WTC11 (cell line): ENCODE data around the gene C4orf33. TPM values are rescaled to one million over a fixed set of nuclear protein-coding genes. Genes with fewer than 3 reads are reported as not detected.

Experiments used
- ATAC-seq: fragments of 200-7000 bp; cut with Tn5 transposase; 2 replicates; pipeline ENCODE4 v1.10.0; 2021; ENCODE audit warnings: mild to moderate bottlenecking, moderate library complexity
- CTCF ChIA-PET: fragments of 300-600 bp; sonication (Branson Sonifier 250); formaldehyde crosslinking; loops from one replicate; lab custom pipeline; 2021; ENCODE audit warnings: antibody characterized with exemption; lab: Charles Lee
- POLR2A ChIA-PET: fragments of 350-600 bp; sonication (Branson Sonifier 250); formaldehyde crosslinking; loops from one replicate; lab custom pipeline; 2021; ENCODE audit warnings: antibody characterized with exemption; lab: Charles Lee
- DNase-seq: peaks from one replicate; pipeline ENCODE4 v3.0.0; 2021; ENCODE audit warnings: low spot score
- H3K27ac Mint-ChIP-seq: 2 replicates; pipeline ENCODE4 v1.8.0; 2021; ENCODE audit warnings: mixed read lengths
- H3K27me3 Mint-ChIP-seq: 2 replicates; pipeline ENCODE4 v1.8.0; 2021; ENCODE audit warnings: low read depth, mild to moderate bottlenecking, moderate library complexity, mixed read lengths
- H3K36me3 Mint-ChIP-seq: 2 replicates; pipeline ENCODE4 v1.8.0; 2021; ENCODE audit warnings: mixed read lengths
- H3K4me1 Mint-ChIP-seq: 2 replicates; pipeline ENCODE4 v1.8.0; 2022; ENCODE audit warnings: mixed read lengths
- H3K4me3 Mint-ChIP-seq: 2 replicates; pipeline ENCODE4 v1.8.0; 2021; ENCODE audit warnings: mild to moderate bottlenecking, moderate library complexity, mixed read lengths
- H3K9me3 Mint-ChIP-seq: 2 replicates; pipeline ENCODE4 v1.8.0; 2021; ENCODE audit warnings: mixed read lengths
- ARID4B ChIP-seq: sonication (generic); formaldehyde crosslinking; IDR thresholded peaks from 2 replicates; pipeline ENCODE4 v1.8.0; 2023; ENCODE audit warnings: missing genetic modification reagents, mild to moderate bottlenecking, borderline replicate concordance
- CTCF ChIP-seq: fragments of 200-600 bp; IDR thresholded peaks from 2 replicates; pipeline ENCODE4 v1.8.0; 2022; ENCODE audit warnings: antibody characterized with exemption
- FOXJ3 ChIP-seq: sonication (generic); formaldehyde crosslinking; IDR thresholded peaks from 2 replicates; pipeline ENCODE4 v1.9.0; 2021; ENCODE audit warnings: missing genetic modification reagents, mild to moderate bottlenecking, borderline replicate concordance
- FOXP1 ChIP-seq: sonication (generic); formaldehyde crosslinking; IDR thresholded peaks from 2 replicates; pipeline ENCODE4 v1.8.0; 2022; ENCODE audit warnings: missing genetic modification reagents, mild to moderate bottlenecking, moderate library complexity, borderline replicate concordance
- JUN ChIP-seq: sonication (generic); formaldehyde crosslinking; IDR thresholded peaks from 2 replicates; pipeline ENCODE4 v1.8.0; 2023; ENCODE audit warnings: mild to moderate bottlenecking, missing genetic modification reagents
- NFE2L1 ChIP-seq: sonication (generic); formaldehyde crosslinking; IDR thresholded peaks from 2 replicates; pipeline ENCODE4 v1.8.1; 2023; ENCODE audit warnings: missing genetic modification reagents
- NFYB ChIP-seq: sonication (generic); formaldehyde crosslinking; conservative IDR thresholded peaks from 2 replicates; pipeline ENCODE4 v1.8.0; 2022; ENCODE audit warnings: low read depth, missing genetic modification reagents
- NR1H2 ChIP-seq: sonication (generic); formaldehyde crosslinking; IDR thresholded peaks from 2 replicates; pipeline ENCODE4 v1.9.0; 2021; ENCODE audit warnings: mild to moderate bottlenecking, moderate library complexity, missing genetic modification reagents
- NR3C1 ChIP-seq: sonication (generic); formaldehyde crosslinking; conservative IDR thresholded peaks from 2 replicates; pipeline ENCODE4 v1.8.1; 2023; ENCODE audit warnings: low read depth, mild to moderate bottlenecking, missing genetic modification reagents
- PRDM15 ChIP-seq: sonication (generic); formaldehyde crosslinking; IDR thresholded peaks from 2 replicates; pipeline ENCODE4 v1.8.0; 2022; ENCODE audit warnings: missing genetic modification reagents
- ZNF121 ChIP-seq: sonication (generic); formaldehyde crosslinking; IDR thresholded peaks from 2 replicates; pipeline ENCODE4 v1.8.0; 2023; ENCODE audit warnings: missing genetic modification reagents
- ZNF232 ChIP-seq: sonication (generic); formaldehyde crosslinking; IDR thresholded peaks from 2 replicates; pipeline ENCODE4 v1.8.0; 2022; ENCODE audit warnings: mild to moderate bottlenecking, missing genetic modification reagents
- ZNF281 ChIP-seq: sonication (generic); formaldehyde crosslinking; IDR thresholded peaks from 2 replicates; pipeline ENCODE4 v1.8.0; 2023; ENCODE audit warnings: mild to moderate bottlenecking, missing genetic modification reagents
- ZNF671 ChIP-seq: fragments of 250-450 bp; sonication (Bioruptor Pico); IDR thresholded peaks from 2 replicates; pipeline ENCODE4 v1.8.0; 2021; ENCODE audit warnings: mild to moderate bottlenecking
- ZSCAN18 ChIP-seq: fragments of 250-450 bp; sonication (Bioruptor Pico); IDR thresholded peaks from 2 replicates; pipeline ENCODE4 v2.1.2; 2022; ENCODE audit warnings: mild to moderate bottlenecking, moderate library complexity
- total RNA-seq: library from RNA; stranded (reverse); gene quantifications from 3 replicates; pipeline ENCODE4 v1.2.3, GENCODE V29; 2021

The C4orf33 gene
- total RNA-seq, 1 experiment from 2014 or later = 6.9 TPM

GRCh38 chr4:129163427-129163826, 67.5 kb downstream of the C4orf33 start:
- no peaks in the 10 kb centered on the region for H3K36me3 Mint-ChIP-seq
- TF ChIP-seq ZNF281 (CRISPR knock-in tag) = no peak
- peaks cover 13% of the 10 kb centered on the region; the same call in 1 of the 2 replicates for H3K4me1 Mint-ChIP-seq
- ATAC-seq (no peak), DNase-seq (no peak)
- ChIA-PET CTCF (no interaction called here), POLR2A (no interaction called here)
- no peaks in the 10 kb centered on the region for H3K27me3 Mint-ChIP-seq
- H3K9me3 Mint-ChIP-seq = no peaks in the 10 kb centered on the region
- no peak overlapping the region for H3K4me3 Mint-ChIP-seq
- no peak overlapping the region for H3K27ac Mint-ChIP-seq

GRCh38 chr4:129164243-129164642, 68.3 kb downstream of the C4orf33 start:
- POLR2A ChIA-PET = no interaction called here
- no peaks in the 10 kb centered on the region for H3K9me3 Mint-ChIP-seq
- H3K4me3 Mint-ChIP-seq = no peak overlapping the region
- H3K27ac Mint-ChIP-seq = no peak overlapping the region
- DNase-seq (no peak), ATAC-seq (no peak)
- CTCF ChIA-PET = no interaction called here
- no peaks in the 10 kb centered on the region for H3K36me3 Mint-ChIP-seq
- peaks cover 13% of the 10 kb centered on the region; the same call in 1 of the 2 replicates for H3K4me1 Mint-ChIP-seq
- H3K27me3 Mint-ChIP-seq = no peaks in the 10 kb centered on the region
- TF ChIP-seq ZSCAN18 (CRISPR knock-in tag) (no peak), ZNF281 (CRISPR knock-in tag) (no peak), CTCF (no peak), NR1H2 (CRISPR knock-in tag) (no peak), JUN (CRISPR knock-in tag) (no peak), ZNF121 (CRISPR knock-in tag) (no peak), PRDM15 (CRISPR knock-in tag) (no peak), NFYB (CRISPR knock-in tag) (no peak), ARID4B (CRISPR knock-in tag) (no peak), NR3C1 (CRISPR knock-in tag) (no peak), NFE2L1 (no peak), ZNF232 (CRISPR knock-in tag) (no peak), FOXP1 (CRISPR knock-in tag) (no peak), FOXJ3 (CRISPR knock-in tag) (no peak), ZNF671 (no peak)
